Spinal cord (tissue), 10 donors: Measurements from ENCODE around the gene MYRF. TPM values are rescaled to one million over a fixed set of nuclear protein-coding genes. Genes with fewer than 3 reads are reported as not detected.

Experiments
- DNase-seq, 6 donors: peaks; one replicate each; pipeline versions ENCODE4 v3.0.0 to v3.0.0-alpha.2; 2013 to 2015; ENCODE audit warnings: low spot score in 6 of 6, low read depth in 4 of 6
- H3K27ac ChIP-seq: one replicate; pipeline ENCODE4 v1.5.1; 2013; ENCODE audit warnings: low read depth, low read length, control low read depth
- H3K27me3 ChIP-seq: one replicate; pipeline ENCODE4 v1.6.1; 2013; ENCODE audit warnings: low read length; ENCODE audit not compliant: control insufficient read depth, insufficient read depth
- H3K36me3 ChIP-seq: one replicate; pipeline ENCODE4 v1.6.1; 2013; ENCODE audit warnings: low read length; ENCODE audit not compliant: control insufficient read depth, insufficient read depth
- H3K4me1 ChIP-seq: one replicate; pipeline ENCODE4 v1.6.1; 2013; ENCODE audit warnings: low read length; ENCODE audit not compliant: control insufficient read depth, insufficient read depth
- H3K4me3 ChIP-seq: one replicate; pipeline ENCODE4 v1.5.1; 2013; ENCODE audit warnings: low read depth, low read length, control low read depth
- H3K9me3 ChIP-seq: one replicate; pipeline ENCODE4 v1.6.1; 2013; ENCODE audit warnings: low read length; ENCODE audit not compliant: control insufficient read depth, insufficient read depth
- WGBS: methylation state at CpG from one replicate; pipeline ENCODE4 v1.1.5; 2013; ENCODE audit warnings: missing lambda C conversion rate; ENCODE audit not compliant: insufficient coverage; 5-methylcytosine and 5-hydroxymethylcytosine counted together
- long read RNA-seq, 4 donors: transcript quantifications; one replicate each; lab custom pipeline, GENCODE V29; 2026
- polyA plus RNA-seq, 2 donors: library from polyadenylated mRNA; unstranded; fragments of 120-200 nt; gene quantifications; one replicate each; pipeline ENCODE4 v1.2.1, GENCODE V29; 2013; ENCODE audit not compliant: insufficient read length in 2 of 2
- total RNA-seq, 2 donors: library from RNA; depleted of rRNA in 1 of 2; stranded (reverse); fragments of 120-200 nt in 1 of 2; fragments of >200 nt in 1 of 2; gene quantifications; one replicate each; pipeline versions ENCODE4 v1.2.3 to v1.2.4, GENCODE V29; 2013 to 2014
- donor health status: healthy.

Gene MYRF
- 10 to 100 TPM; 13.6 to 17.9 TPM for total RNA-seq
- polyA plus RNA-seq = 100 to 1,000 TPM; 112 to 135 TPM
- long read RNA-seq, donor 1, partial matches to known transcripts = 18 of 25 reads
- long read RNA-seq, donor 1, other reads (novel, unspliced or antisense) = 6 of 25 reads
- long read RNA-seq, donor 2, partial matches to known transcripts = 15 of 15 reads
- long read RNA-seq, donor 2, other reads (novel, unspliced or antisense) = 0 of 15 reads
- long read RNA-seq, donor 3, partial matches to known transcripts = 14 of 15 reads
- long read RNA-seq, donor 3, other reads (novel, unspliced or antisense) = 0 of 15 reads
- long read RNA-seq, donor 4, partial matches to known transcripts = 15 of 16 reads
- long read RNA-seq, donor 4, other reads (novel, unspliced or antisense) = 0 of 16 reads

DNA sequence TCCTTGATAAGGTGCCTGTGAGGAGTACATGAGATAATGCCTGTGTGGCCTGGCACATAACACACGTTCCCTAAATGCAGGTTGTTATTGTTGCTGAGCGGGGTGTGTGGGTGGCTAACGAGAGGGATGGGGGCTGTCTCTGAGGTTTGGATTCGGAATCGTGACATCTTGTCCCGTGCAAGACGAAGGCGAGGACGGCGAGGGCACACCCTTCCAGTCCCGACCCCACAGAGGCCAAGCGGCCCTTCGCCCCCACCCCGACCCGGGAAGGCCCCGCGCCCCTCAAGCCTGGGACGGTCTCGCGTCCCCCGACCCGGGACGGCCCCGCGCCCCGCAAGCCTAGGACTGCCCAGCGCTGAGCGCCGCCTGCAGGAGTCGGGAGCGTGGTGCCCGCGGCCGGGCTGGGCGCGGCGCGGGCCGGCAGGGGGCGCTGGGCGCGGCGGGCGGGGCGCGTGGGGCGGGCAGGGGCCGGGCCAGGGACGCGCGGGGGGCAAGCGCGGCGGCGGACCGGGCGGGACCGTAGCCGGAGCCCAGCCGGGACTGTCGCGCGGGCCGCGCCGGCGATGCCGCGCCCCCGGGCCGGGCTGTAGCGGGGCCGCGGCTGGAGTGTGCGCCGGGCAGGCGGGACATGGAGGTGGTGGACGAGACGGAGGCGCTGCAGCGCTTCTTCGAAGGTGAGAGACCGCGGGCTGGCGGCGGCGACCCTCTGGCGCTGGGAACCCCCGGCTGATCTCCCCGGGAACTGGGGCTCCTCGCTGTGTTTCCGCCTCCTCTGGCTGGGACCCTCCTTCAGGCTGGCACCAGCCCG is at the start of gene MYRF:
Gene MYRF (plus strand): TSS at position 520 of the 808 bp plus-strand sequence. CDS start 109 bp downstream, at position 629.
- Histone ChIP-seq H3K9me3 (no peaks in the 10 kb centered on the region), H3K4me3 (peak within 1 kb of the TSS; percentile 40), H3K27ac (no peak within 1 kb of the TSS), H3K27me3 (peaks cover 22% of the 10 kb centered on the region), H3K36me3 (peaks cover 6% of the 10 kb centered on the region), H3K4me1 (peaks cover 65% of the 10 kb centered on the region)
- DNase-seq = peak in 2 of 6 donors; percentile 29 to 62
- WGBS = 3% methylated on average over 93 of the region's 93 CpGs

DNA sequence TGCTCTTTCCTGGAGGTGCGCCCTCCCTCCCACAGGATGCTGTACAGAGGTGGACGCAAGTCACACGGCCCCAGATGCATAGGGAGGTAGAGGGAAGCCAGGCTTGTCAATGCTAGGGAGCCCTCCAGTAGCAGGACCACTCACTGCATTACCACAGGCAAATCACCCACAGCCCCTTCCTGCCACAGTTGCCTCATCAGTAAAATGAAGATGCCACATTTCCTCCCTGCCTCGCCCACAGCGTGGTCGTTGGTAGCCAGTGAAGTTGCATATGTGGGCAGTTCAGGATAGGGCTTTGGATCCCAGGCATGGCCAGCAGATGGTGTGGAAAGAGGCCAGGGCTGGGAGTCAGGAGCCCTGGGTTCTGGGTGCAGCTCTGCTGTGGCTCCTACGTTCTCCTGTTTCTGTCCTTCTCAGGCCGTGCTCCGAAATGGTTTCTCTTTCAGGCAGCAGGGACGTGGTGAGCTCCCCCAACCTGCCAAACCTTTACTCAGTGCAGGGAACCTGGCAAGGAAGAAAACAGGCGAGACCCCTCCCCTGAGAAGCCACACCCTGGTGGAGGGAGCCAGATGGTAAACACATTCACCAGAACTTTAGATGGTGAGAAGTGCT is 49.6 kb upstream of the MYRF start:
- peaks cover 49% of the 10 kb centered on the region for H3K36me3 ChIP-seq
- 90% methylated on average over 6 of the region's 11 CpGs for WGBS
- no peaks in the 10 kb centered on the region for H3K27me3 ChIP-seq
- no peaks in the 10 kb centered on the region for H3K9me3 ChIP-seq
- H3K4me1 ChIP-seq = peaks cover 45% of the 10 kb centered on the region
- no peak for DNase-seq
- no peak overlapping the region for H3K4me3 ChIP-seq
- H3K27ac ChIP-seq = no peak overlapping the region

DNA sequence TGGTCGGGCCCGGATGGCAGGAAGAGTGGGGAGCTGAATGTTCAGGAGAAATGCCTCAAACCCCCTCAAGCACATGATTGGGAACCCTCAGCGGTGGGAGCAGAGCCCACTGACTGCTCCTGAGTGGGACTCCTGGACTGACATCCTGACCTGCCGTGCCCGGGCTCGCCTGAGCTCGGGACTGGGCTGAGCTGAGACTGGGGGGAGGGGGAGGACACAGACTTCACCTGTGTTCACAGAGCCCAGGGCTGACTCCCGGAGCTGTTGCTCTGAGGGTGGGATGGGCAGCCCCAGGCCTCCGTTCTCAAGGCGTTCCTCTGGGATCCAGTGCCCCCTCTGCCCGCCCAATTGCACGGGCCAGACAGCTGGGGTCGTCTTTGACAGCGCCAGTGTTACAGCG is 47.6 kb upstream of the MYRF start:
- H3K9me3 ChIP-seq = no peaks in the 10 kb centered on the region
- 84% methylated on average over 13 of the region's 15 CpGs for WGBS

DNA sequence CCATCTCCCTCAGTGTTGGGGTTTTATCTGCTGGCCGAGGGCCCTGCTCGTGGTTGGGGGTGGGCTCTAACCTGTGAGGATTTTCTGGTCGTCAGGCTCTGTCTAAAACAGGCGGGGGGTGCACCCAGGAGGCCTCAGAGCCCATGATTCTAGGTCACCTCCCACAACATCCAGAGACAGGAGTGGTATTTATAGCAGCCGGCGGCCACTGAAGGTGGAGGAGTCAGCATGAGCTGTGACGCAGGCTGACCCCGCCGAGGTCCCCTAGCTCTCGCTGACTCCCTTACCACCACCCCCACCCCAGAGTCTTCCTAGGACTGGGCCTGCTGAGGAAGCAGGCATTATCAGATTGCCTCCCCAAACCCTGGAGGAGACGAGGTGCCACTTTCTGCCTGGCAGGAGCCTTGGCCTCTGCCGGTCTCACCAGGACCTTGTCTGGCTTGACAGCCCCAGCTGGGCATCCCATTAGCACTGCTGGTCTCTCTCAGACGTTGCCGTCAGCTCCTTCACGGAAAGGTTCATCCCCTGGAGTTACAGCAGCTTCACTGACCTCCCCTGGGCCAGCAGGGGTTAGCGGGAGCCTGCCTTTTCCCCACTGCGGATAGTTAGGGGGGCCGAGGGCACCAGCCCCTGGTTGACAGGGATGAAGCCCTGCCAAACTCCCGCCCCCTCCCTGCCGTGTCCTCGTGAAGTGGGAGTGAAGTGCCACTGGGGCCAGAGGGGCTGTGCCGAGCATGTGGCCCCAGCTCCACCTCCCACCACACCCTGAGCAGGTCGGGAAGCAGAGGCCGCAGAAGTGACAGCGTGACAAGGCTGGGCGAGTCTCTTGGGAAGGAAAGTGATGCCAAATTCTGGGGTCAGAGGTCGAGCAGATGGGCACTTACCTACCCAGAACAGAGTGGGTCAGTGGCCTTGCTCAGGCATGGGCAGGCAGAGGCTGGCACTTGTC is 45.7 kb upstream of the MYRF start:
- H3K4me3 ChIP-seq = no peak overlapping the region
- peaks cover 26% of the 10 kb centered on the region for H3K4me1 ChIP-seq
- WGBS = 63% methylated on average over 20 of the region's 27 CpGs
- H3K36me3 ChIP-seq = peaks cover 24% of the 10 kb centered on the region
- H3K9me3 ChIP-seq = no peaks in the 10 kb centered on the region
- H3K27me3 ChIP-seq = no peaks in the 10 kb centered on the region
- no peak for DNase-seq
- no peak overlapping the region for H3K27ac ChIP-seq

More for the DNA sequence above, 47.6 kb upstream of the MYRF start:
- Histone ChIP-seq H3K4me3 (no peak overlapping the region), H3K27ac (no peak overlapping the region), H3K27me3 (no peaks in the 10 kb centered on the region), H3K36me3 (peaks cover 37% of the 10 kb centered on the region), H3K4me1 (peaks cover 29% of the 10 kb centered on the region)
- no peak for DNase-seq

DNA sequence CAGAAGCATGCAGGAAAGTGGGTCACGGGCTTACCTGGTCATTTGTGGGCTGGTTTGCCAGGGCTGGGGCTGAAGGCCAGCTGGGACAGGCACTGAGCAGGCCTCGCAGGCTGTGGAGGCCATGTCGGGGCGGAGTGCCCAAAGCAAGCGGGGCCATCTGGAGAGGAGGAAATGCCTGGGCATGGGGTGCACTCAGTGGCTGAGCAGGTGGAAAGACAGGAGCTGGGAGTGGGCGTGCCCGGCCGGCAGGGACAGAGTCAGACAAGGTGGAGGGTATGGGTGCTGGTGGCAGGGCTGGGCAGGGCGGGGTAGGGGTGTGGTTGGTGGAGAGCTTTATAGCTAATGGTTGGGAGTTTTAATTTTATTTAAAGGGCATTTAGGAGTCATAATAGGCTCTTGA is 44.9 kb upstream of the MYRF start:
- WGBS = 93% methylated on average over 8 of the region's 9 CpGs
- Histone ChIP-seq H3K9me3 (no peaks in the 10 kb centered on the region), H3K4me3 (no peak overlapping the region), H3K27me3 (no peaks in the 10 kb centered on the region), H3K4me1 (peaks cover 35% of the 10 kb centered on the region), H3K27ac (no peak overlapping the region), H3K36me3 (peaks cover 24% of the 10 kb centered on the region)
- DNase-seq = no peak

DNA sequence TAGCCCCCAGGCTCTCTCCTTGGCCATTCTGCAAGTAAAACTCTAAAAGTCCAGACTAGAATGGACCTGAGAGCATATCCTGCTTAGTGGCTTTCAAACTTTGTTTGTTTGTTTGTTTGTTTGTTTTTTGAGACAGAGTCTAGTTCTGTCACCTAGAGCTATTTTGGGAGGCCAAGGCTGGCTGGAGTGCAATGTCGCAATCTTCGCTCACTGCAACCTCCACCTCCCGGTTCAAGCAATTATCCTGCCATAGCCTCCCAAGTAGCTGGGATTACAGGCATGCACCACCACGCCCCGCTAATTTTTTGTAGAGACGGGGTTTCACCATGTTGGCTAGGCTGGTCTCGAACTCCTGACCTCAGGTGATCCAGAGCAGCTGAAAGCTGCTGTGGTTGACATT is 43.3 kb upstream of the MYRF start:
- no peak for DNase-seq
- Histone ChIP-seq H3K9me3 (no peaks in the 10 kb centered on the region), H3K4me3 (no peak overlapping the region), H3K27ac (no peak overlapping the region), H3K36me3 (peaks cover 27% of the 10 kb centered on the region), H3K4me1 (peaks cover 39% of the 10 kb centered on the region), H3K27me3 (no peaks in the 10 kb centered on the region)
- 97% methylated on average over 7 of the region's 7 CpGs for WGBS

DNA sequence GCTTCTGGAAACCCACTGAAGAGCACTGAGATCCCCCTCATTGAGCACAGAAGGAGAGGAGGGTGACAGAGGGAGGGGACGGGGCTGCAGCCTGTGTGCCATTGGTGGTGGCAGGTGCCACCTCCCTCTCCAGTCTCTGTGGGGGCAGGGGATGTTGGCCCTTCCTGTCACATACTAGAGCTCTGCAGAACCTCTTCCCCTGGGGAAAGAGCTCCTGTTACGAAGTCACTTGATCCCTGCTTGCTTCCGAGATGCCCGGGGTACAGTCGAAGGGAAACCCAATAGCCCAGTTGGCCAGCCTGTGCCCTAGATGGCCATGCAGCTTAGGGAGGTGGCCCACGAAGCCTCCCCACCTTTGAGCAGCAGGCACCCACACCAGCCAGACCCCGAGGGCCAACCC is 42.9 kb upstream of the MYRF start:
- no peaks in the 10 kb centered on the region for H3K9me3 ChIP-seq
- H3K36me3 ChIP-seq = peaks cover 27% of the 10 kb centered on the region
- no peak for DNase-seq
- no peak overlapping the region for H3K4me3 ChIP-seq
- no peaks in the 10 kb centered on the region for H3K27me3 ChIP-seq
- H3K4me1 ChIP-seq = peaks cover 42% of the 10 kb centered on the region
- 69% methylated on average over 5 of the region's 7 CpGs for WGBS
- H3K27ac ChIP-seq = no peak overlapping the region

DNA sequence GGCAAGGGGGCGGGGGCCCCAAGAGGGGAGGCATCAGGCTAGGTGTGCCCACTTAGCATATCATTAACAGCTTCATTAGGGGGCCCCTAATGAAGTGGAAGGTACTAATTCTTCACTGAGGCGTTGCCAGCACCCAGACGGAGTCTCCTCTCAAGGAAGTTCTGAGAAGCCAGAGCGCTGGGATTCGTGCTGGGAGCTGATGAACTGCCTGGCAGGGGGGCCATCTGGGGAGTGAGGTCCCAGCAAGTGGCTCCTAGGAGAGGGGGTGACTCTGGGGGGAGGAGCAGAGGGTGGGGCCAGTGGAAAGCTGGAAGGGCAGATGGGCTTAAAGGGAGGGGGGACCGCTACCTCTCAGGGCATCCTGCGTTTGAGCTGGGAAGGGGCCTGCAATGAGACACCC is 42.4 kb upstream of the MYRF start:
- Histone ChIP-seq H3K4me1 (peaks cover 42% of the 10 kb centered on the region), H3K4me3 (no peak overlapping the region), H3K27ac (no peak overlapping the region), H3K36me3 (peaks cover 25% of the 10 kb centered on the region), H3K9me3 (no peaks in the 10 kb centered on the region), H3K27me3 (no peaks in the 10 kb centered on the region)
- WGBS = 55% methylated on average over 6 of the region's 7 CpGs
- peak in 1 of 6 donors; percentile 55 for DNase-seq

DNA sequence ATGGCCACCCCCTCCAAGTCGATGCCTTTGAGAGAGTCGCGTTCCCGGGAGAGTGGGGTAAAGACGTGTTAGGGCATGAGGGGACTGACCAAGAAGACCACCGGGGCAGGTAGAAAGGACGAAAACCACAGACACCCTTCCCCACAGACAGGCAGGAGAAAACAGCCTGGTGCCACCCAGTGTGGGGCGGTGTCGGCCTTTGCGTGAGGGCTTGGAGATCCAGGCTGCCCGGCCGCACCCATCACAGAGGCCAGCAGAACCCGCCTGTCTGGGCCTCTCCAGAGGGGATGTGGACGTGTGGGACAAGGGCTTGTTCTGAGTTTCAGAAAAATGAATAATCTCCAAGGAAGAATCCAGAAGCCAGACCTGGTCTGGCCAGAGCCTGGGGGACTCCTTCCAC is 41.4 kb upstream of the MYRF start:
- Histone ChIP-seq H3K27ac (no peak overlapping the region), H3K9me3 (no peaks in the 10 kb centered on the region), H3K36me3 (peaks cover 20% of the 10 kb centered on the region), H3K4me3 (no peak overlapping the region), H3K27me3 (no peaks in the 10 kb centered on the region), H3K4me1 (peaks cover 45% of the 10 kb centered on the region)
- no peak for DNase-seq
- WGBS = 75% methylated on average over 4 of the region's 14 CpGs
